PFSK-1 (cell line): ENCODE results near the gene ZNF263.

Experiments
- FOXP2 ChIP-seq: optimal IDR thresholded peaks from 2 replicates; pipeline ENCODE3; 2011; ENCODE audit warnings: borderline replicate concordance, control low read depth, inconsistent platforms; ENCODE audit not compliant: insufficient read depth; ENCODE audit errors: extremely low read length, extremely low read depth
- POLR2AphosphoS5 ChIP-seq: IDR thresholded peaks from 2 replicates; pipeline ENCODE4 v1.6.1; 2012; ENCODE audit warnings: low read depth, mild to moderate bottlenecking, control low read depth, low read length, moderate library complexity
- REST ChIP-seq, 2 experiments: IDR thresholded peaks; 2 replicates each; pipeline versions ENCODE4 v1.6.1 to v1.8.0; 2011 to 2012; ENCODE audit warnings: low read depth in 2 of 2, low read length in 2 of 2, control low read depth in 1 of 2, inconsistent platforms in 1 of 2, mild to moderate bottlenecking in 1 of 2, moderate library complexity in 1 of 2; ENCODE audit not compliant: insufficient read depth in 1 of 2
- SIN3A ChIP-seq: IDR thresholded peaks from 2 replicates; pipeline ENCODE4 v1.6.1; 2012; ENCODE audit warnings: mild to moderate bottlenecking, low read length, moderate library complexity, borderline replicate concordance; ENCODE audit not compliant: insufficient read depth
- TAF1 ChIP-seq: IDR thresholded peaks from 2 replicates; pipeline ENCODE4 v1.6.1; 2012; ENCODE audit warnings: low read length, control low read depth, borderline replicate concordance; ENCODE audit not compliant: insufficient read depth

The ZNF263 gene

GRCh38 chr16:3327514-3327913, 44.2 kb downstream of the ZNF263 start:
- no peak for TF ChIP-seq SIN3A
- no peak for TF ChIP-seq REST (IDR thresholded peaks at IDR 0.05; ENCODE audit: insufficient read depth in 1 of 2, low read depth in 2 of 2, low read length in 2 of 2)
- TF ChIP-seq TAF1: no peak
- TF ChIP-seq POLR2AphosphoS5: no peak
- TF ChIP-seq FOXP2: no peak

GRCh38 chr16:3328104-3328503, 44.8 kb downstream of the ZNF263 start:
- TF ChIP-seq POLR2AphosphoS5 (no peak), TAF1 (no peak), REST (IDR thresholded peaks at IDR 0.05; ENCODE audit: insufficient read depth in 1 of 2, low read depth in 2 of 2, low read length in 2 of 2) (no peak), SIN3A (no peak), FOXP2 (no peak)

- no peak for TF ChIP-seq TAF1
- TF ChIP-seq FOXP2: no peak
- TF ChIP-seq SIN3A: no peak
- no peak for TF ChIP-seq REST (IDR thresholded peaks at IDR 0.05; ENCODE audit: insufficient read depth in 1 of 2, low read depth in 2 of 2, low read length in 2 of 2)
- TF ChIP-seq POLR2AphosphoS5: no peak
Observed at GRCh38 chr16:3328643-3329042, 45.4 kb downstream of the ZNF263 start.
